ENCODE results near the gene ZNF83.
"Not testable (repeated sequence)": the region's sequence is repeated elsewhere in the genome, so short reads cannot be mapped to it uniquely, and the experiment has no call there.

ZNF83 gene

DNA sequence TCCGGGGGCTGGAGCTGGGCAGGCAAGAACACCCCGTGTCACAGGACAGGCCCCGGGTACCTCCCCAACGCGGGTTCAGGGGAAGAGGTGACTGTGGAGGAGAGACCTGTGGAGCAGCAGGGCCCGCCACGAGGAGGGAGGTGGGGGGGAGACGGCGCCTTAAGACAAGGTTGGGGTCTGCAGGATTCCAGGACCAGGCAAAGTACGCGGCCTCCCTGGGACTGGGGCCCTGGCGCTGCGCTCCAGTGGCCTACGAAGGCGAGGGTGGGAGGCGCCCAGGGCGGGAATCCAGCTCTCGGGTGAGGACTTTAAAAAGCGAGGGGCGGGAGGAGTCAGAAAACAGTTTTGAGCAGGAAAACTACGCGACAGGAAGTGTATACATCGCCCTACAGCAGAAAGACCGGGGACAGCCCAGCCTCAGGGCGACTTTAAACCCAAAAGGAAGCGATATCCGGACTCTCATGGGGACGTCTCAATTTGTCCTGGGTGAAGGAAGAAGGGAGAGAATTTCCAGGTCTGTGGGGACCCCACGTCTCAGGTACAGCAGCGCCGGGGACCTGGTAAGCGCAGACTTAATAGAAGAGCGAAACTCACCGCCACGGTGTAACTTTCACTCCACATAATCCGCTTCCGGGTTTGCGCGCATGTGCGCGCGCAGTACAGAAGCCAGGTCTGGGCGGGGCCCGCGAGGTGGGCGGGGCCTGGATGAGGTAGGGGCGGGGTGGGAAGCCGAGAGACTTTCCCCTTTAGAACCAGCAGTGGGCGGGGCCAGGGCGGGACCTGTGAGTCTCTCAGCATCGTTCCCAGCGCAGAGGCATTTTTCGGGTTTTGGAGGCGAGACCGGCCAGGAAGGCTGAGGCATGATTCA, at the start of gene ZNF83:
Gene ZNF83, minus strand, starts transcription at position 638 of the 868 bp plus-strand sequence.
- DNase-seq (ENCODE audit: extremely low read depth in 1 of 2, low read depth in 1 of 2): peak; percentile 68 to 83

DNA sequence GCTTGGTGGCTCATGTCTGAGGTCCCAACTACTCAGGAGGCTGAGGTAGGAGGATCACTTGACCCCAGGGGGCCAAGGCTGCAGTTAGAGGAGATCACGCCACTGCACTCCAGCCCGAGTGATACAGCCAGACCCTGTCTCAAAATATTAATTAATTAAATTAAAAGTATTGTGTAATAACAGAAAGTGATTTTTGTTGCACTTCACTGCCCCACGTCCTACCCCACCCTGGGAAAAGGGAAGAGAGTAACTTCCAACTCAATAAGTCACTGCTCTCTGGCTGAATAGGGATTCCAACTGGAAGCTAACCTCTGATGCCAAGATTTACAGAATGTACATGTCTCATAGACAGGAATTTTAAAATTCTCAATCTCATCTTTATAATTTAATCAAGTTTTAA, 49.5 kb upstream of the ZNF83 start:
- DNase-seq (ENCODE audit: extremely low read depth in 1 of 2, low read depth in 1 of 2): no peak

GRCh38 chr19:52685811-52686210, 47.7 kb upstream of the ZNF83 start:
- no peak for DNase-seq (ENCODE audit: extremely low read depth in 1 of 2, low read depth in 1 of 2)

DNA sequence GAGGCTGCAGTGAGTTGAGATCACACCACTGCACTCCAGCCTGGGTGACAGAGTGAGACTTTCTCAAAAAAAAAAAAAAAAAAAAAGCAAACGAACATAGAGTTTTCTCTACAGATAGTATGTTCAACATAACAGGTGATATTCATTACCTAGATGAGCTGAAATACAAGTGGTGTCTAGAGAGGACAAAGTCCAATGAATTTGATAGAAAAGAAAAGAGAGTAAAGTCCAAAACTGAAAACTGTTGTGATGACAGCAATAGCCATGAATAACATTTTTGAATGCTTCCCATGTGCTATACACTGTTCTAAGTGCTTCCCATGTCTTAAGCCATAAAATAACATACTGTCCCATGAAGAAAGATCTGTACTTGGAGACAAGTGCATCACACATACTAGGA, 43.1 kb upstream of the ZNF83 start:
- not testable (repeated sequence) for DNase-seq (ENCODE audit: extremely low read depth in 1 of 2, low read depth in 1 of 2)

GRCh38 chr19:52679598-52679997, 41.4 kb upstream of the ZNF83 start:
- DNase-seq (ENCODE audit: extremely low read depth in 1 of 2, low read depth in 1 of 2): no peak

DNA sequence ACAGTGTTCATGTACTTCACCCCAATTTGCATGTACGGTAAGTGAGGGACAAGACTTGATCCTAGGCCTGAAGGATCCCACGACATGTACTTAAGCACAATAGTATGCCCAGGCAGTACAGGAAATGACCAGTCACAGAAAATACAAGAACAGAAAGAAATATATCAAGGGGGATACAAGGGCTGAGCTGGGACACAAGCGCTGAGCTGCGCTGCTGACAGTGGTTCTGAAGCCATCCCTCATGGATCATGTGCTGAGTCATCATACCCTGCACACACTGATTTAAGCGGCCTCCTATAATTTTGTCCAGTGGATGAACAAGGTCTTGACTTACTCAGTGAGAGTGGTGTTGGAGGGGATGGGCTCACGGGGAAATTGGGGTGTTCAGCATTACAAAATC, 37.1 kb upstream of the ZNF83 start:
- DNase-seq (ENCODE audit: extremely low read depth in 1 of 2, low read depth in 1 of 2): not testable (repeated sequence)

- no peak for DNase-seq (ENCODE audit: extremely low read depth in 1 of 2, low read depth in 1 of 2)
These were observed 34.9 kb upstream of the ZNF83 start for GRCh38 chr19:52673014-52673413.

DNA sequence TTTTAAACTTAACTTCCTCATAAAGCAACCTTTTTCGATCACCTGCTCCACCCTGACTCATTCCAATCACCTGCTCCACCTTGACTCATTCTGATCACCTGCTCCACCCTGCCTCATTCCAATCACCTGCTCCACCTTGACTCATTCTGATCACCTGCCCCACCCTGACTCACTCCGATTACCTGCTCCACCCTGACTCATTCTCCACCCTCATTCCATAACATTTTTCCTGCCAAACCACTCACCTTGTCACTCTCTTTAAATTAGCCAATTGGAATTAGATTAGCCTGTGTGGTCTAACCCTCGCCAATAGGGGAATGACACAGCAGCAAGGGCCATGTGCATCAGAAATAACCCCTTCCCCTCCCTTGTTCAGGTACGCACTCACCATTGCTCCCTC, 31.9 kb upstream of the ZNF83 start:
- no peak for DNase-seq (ENCODE audit: extremely low read depth in 1 of 2, low read depth in 1 of 2)

DNA sequence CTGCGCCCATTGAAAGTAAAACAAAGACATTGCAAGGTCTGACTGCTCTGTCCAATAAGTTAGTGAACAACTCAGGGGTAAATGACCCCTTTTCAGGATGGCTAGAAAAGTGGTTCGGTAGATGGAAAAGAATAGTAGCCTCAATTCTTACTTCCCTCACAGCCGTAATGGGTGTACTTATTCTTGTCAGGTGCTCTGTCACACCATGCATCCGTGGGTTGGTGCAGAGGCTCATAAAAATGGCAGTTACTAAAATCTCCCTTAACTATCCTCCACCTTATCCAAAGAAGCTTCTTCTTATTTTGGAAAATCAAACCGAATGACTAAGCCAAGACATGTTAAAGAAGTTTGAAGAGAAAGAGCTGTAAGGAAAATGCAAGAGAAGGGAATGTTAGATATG, 31.4 kb upstream of the ZNF83 start:
- no peak for DNase-seq (ENCODE audit: extremely low read depth in 1 of 2, low read depth in 1 of 2)

DNA sequence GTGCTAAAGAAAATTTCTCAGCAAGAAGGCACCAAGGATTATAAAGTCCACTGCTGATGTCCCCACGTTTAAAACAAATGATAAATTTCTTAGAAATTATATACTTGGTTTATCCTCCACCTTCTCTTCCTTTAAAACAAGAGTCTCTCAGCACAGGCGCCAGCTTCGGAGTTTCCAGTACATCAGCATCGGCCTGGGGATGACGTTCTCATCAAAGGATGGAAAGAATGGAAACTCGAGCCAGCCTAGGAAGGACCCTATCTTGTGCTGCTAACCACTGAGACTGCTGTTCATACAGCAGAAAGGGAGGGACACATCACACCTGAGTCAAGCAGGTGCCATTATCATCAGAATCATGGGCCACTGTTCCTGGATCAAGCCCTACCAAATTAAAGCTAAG, 29.8 kb upstream of the ZNF83 start:
- no peak for DNase-seq (ENCODE audit: extremely low read depth in 1 of 2, low read depth in 1 of 2)

DNA sequence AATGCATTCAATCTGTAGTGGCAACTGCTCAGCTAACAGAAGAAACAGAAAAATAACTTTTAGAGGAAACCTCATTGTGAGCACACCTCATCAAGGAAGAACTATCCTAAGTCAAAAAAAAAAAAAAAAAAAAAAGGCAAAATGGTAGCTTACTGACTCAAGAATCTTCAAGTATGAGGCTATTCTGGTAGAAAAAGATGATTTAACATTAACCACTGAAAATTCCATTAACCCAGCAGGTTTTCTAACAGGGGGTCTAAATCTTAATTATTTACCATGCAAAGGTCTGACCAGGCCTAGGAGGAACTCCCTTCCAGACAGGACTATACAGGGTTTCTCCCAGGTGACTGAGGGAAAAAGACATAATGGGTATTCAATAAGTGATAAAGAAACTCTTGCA, 28.4 kb upstream of the ZNF83 start:
- DNase-seq (ENCODE audit: extremely low read depth in 1 of 2, low read depth in 1 of 2): no peak

DNA sequence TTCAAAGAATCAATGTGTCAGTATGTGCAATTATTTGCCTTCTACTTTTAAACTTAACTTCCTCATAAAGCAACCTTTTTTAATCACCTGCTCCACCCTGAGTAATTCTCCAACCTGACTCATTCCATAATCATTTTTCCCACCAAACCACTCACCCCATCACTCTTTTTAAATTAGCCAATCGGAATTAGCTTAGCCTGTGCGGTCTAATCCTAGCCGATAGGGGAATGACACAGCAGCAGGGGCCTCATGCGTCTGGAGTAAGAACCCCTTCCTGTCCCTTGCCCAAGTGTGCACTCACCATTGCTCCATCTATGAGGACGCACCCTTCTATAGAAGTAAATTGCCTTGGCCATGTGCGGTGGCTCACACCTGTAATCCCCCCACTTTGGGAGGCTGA, 27.4 kb upstream of the ZNF83 start:
- no peak for DNase-seq (ENCODE audit: extremely low read depth in 1 of 2, low read depth in 1 of 2)

DNA sequence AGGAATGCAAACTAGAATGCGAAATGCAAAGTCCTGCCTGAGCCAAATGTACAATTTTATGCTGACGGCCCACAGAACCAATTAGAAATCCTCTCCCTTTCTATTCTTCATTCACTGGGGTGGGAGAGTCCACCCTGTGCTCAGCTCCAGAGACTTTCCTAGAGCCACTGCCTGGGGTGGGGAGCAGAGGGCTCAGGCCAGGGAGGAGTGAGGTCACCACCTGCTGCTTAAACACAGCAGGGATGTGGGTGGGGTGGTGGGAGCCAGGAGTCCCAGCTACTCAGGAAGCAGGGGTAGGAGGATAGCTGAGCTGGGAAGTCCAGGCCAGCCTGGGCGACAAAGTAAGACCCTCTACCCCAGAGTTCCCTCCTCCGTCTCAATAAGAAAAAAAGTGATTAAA, 26.9 kb upstream of the ZNF83 start:
- no peak for DNase-seq (ENCODE audit: extremely low read depth in 1 of 2, low read depth in 1 of 2)

- no peak for DNase-seq (ENCODE audit: extremely low read depth in 1 of 2, low read depth in 1 of 2)
These were observed 26.3 kb upstream of the ZNF83 start for GRCh38 chr19:52664461-52664860.

- DNase-seq (ENCODE audit: extremely low read depth in 1 of 2, low read depth in 1 of 2): no peak
These were observed 24.5 kb upstream of the ZNF83 start for GRCh38 chr19:52662631-52663030.

DNA sequence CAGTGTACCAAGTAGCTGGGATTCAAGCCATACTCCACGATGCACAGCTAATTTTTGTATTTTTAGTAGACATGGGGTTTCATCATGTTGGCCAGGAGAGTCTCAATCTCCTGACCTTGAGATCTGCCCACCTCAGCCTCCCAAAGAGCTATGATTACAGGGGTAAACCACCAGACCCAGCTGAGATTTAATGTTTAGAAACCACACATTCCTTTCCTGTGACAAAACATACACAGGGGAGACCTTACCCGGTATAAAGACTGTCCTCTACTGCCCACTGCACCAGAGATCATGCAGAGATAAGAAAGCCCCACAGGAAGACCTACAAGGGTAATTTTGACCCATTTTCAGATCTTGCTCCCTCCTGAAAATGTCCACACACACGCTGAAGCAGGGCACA, 22.8 kb upstream of the ZNF83 start:
- no peak for DNase-seq (ENCODE audit: extremely low read depth in 1 of 2, low read depth in 1 of 2)

- DNase-seq (ENCODE audit: extremely low read depth in 1 of 2, low read depth in 1 of 2): no peak
These were observed 20.9 kb upstream of the ZNF83 start for GRCh38 chr19:52659013-52659412.

DNA sequence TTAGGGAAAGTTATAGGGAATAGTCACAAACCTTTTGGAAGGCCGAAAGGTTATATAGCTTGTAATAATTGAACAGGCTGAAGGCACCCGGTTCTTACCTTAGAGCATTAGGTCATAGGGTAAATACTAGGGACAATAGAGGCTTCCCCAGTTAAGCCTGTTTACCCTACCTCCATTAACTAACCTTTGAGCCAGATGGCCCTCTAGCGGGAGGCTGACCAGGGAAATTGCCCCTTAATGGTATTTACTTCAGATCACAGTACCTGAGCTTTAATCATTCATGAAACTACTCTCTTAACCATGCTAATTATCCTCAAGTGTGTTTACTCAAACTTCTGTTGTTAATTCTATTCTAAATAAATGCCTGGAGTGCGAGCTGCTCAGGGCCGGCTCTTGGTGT, 20.4 kb upstream of the ZNF83 start:
- DNase-seq (ENCODE audit: extremely low read depth in 1 of 2, low read depth in 1 of 2): no peak

GRCh38 chr19:52653161-52653560, 15.0 kb upstream of the ZNF83 start:
- no peak for DNase-seq (ENCODE audit: extremely low read depth in 1 of 2, low read depth in 1 of 2)

DNA sequence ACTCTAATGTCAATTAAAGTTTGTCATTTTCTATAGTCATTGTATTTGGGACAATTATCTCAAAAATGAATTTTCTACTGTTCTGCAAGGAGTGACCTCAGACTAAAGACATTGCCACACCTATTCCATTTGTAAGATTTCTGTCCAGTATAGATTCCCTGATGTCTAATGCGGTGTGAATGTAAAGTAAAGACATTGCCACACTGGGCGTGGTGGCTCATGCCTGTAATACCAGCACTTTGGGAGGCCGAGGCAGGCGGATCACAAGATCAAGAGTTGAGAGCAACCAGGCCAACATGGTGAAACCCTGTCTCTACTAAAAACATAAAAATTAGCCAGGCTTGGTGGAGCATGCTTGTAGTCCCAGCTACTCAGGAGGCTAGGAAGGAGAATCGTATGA, 13.8 kb upstream of the ZNF83 start:
- no peak for DNase-seq (ENCODE audit: extremely low read depth in 1 of 2, low read depth in 1 of 2)

GRCh38 chr19:52648336-52649016, 10.3 kb upstream of the ZNF83 start:
- no peak for DNase-seq (ENCODE audit: extremely low read depth in 1 of 2, low read depth in 1 of 2)

DNA sequence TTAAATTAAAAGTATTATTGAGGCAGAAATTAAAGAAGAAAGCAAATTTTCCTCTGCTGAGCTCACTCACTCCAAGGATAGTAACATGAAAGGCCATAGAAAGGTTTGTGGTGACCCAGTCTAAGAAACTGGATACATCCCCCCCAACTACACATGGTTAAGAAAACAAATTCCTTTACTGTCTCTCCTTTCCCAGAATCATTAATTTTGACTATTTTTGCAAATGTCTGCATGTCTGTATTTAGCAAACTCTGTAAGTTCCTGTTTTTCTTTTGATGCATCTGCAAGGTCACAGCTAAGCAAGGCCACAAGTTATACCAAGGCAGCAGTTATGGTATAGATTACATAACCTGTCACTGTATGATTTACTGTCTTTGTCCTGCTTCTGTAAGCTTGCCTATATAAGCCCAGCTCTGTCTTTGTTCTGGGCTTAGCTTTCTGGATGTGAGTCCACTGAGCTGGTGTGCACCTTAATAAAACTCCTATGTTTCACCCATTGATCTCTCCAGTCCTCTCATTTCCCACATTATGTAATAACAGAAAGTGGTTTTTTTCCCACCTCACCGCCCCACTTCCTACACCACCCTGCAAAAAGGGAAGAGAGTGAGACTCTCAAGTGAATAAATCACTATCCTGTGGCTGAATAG, 8.5 kb upstream of the ZNF83 start:
- DNase-seq (ENCODE audit: extremely low read depth in 1 of 2, low read depth in 1 of 2): no peak

Measured in stimulated activated CD8-positive, alpha-beta memory T cell treated with anti-CD3 and anti-CD28 coated beads, Interleukin-7, amount 100 ng/mL, for 48 hours (primary cell).